Dendritic cell treated with granulocyte-macrophage colony-stimulating factor and Interleukin-4, amounts not matched to agents 40 ng/mL and 50 ng/mL, for 4 days (primary cell): ENCODE results near the gene SPPL2A.
"Not testable (repeated sequence)": the region's sequence is repeated elsewhere in the genome, so short reads cannot be mapped to it uniquely, and the experiment has no call there.

Source experiments
- H3K27ac Mint-ChIP-seq: one replicate; pipeline ENCODE4 v1.8.0; 2022; ENCODE audit warnings: mild to moderate bottlenecking, mixed read lengths
- H3K27me3 Mint-ChIP-seq: one replicate; pipeline ENCODE4 v1.8.0; 2022; ENCODE audit warnings: mild to moderate bottlenecking, mixed read lengths
- H3K36me3 Mint-ChIP-seq: one replicate; pipeline ENCODE4 v1.8.0; 2022; ENCODE audit warnings: low read depth, mixed read lengths
- H3K4me1 Mint-ChIP-seq: one replicate; pipeline ENCODE4 v1.8.0; 2022; ENCODE audit warnings: low read depth, mixed read lengths
- H3K4me3 Mint-ChIP-seq: one replicate; pipeline ENCODE4 v1.8.0; 2022; ENCODE audit warnings: mild to moderate bottlenecking, moderate library complexity, mixed read lengths
- H3K9me3 Mint-ChIP-seq: one replicate; pipeline ENCODE4 v1.8.0; 2022; ENCODE audit warnings: mixed read lengths
- intact Hi-C: fragments of 100-400 bp; cut with micrococcal nuclease; formaldehyde crosslinking; loops from one replicate; pipeline ENCODE4 v1.15.0; 2022

The SPPL2A gene

GRCh38 chr15:50694634-50695165 lies 70.8 kb downstream of the SPPL2A start:
- H3K4me3 Mint-ChIP-seq, H3K9me3 Mint-ChIP-seq, intact Hi-C loops, H3K36me3 Mint-ChIP-seq, H3K27ac Mint-ChIP-seq, H3K4me1 Mint-ChIP-seq, H3K27me3 Mint-ChIP-seq: not testable (repeated sequence)

GRCh38 chr15:50687302-50687902 lies 78.1 kb downstream of the SPPL2A start:
- intact Hi-C loops: loop anchor here (5.0 kb wide), 1 partner anchor 200 kb away; no protein-coding TSS in a partner anchor
- Mint-ChIP-seq H3K4me1 (peaks cover 51% of the 10 kb centered on the region), H3K27ac (peak overlapping the region; percentile 95), H3K27me3 (no peaks in the 10 kb centered on the region), H3K9me3 (no peaks in the 10 kb centered on the region), H3K4me3 (peak overlapping the region; percentile 95), H3K36me3 (peaks cover 42% of the 10 kb centered on the region)

GRCh38 chr15:50686469-50687301 lies 78.8 kb downstream of the SPPL2A start, which contains the start of gene TRPM7:
TRPM7 (minus strand) TSS chr15:50686797; CDS start chr15:50686533, 264 bp downstream.
- Mint-ChIP-seq H3K36me3 (peaks cover 49% of the 10 kb centered on the region), H3K27ac (peak within 1 kb of the TSS; percentile 95), H3K4me1 (peaks cover 56% of the 10 kb centered on the region), H3K4me3 (peak within 1 kb of the TSS; percentile 95), H3K9me3 (no peaks in the 10 kb centered on the region), H3K27me3 (no peaks in the 10 kb centered on the region)
- intact Hi-C loops: loop anchor here (5.0 kb wide), 1 partner anchor 201 kb away; no protein-coding TSS in a partner anchor

GRCh38 chr15:50685976-50686468 lies 79.5 kb downstream of the SPPL2A start:
- Mint-ChIP-seq H3K4me1 (peaks cover 63% of the 10 kb centered on the region), H3K36me3 (peaks cover 56% of the 10 kb centered on the region), H3K9me3 (no peaks in the 10 kb centered on the region), H3K27ac (peak overlapping the region; percentile 95), H3K4me3 (peak overlapping the region; percentile 95), H3K27me3 (no peaks in the 10 kb centered on the region)
- intact Hi-C loops: loop anchor here (5.0 kb wide), 1 partner anchor 201 kb away; no protein-coding TSS in a partner anchor

GRCh38 chr15:50685191-50685975 lies 80.1 kb downstream of the SPPL2A start:
- peaks cover 64% of the 10 kb centered on the region for H3K4me1 Mint-ChIP-seq
- H3K9me3 Mint-ChIP-seq: no peaks in the 10 kb centered on the region
- H3K36me3 Mint-ChIP-seq: peaks cover 57% of the 10 kb centered on the region
- intact Hi-C loops: loop anchor here (5.0 kb wide), 1 partner anchor 202 kb away; no protein-coding TSS in a partner anchor
- H3K27me3 Mint-ChIP-seq: no peaks in the 10 kb centered on the region
- H3K27ac Mint-ChIP-seq: peak overlapping the region; percentile 95
- H3K4me3 Mint-ChIP-seq: peak overlapping the region; percentile 95

- Mint-ChIP-seq H3K4me3 (no peak overlapping the region), H3K4me1 (peaks cover 61% of the 10 kb centered on the region), H3K9me3 (no peaks in the 10 kb centered on the region), H3K27me3 (no peaks in the 10 kb centered on the region), H3K36me3 (peaks cover 72% of the 10 kb centered on the region), H3K27ac (no peak overlapping the region)
- intact Hi-C loops: no loop called here
These were observed 84.0 kb downstream of the SPPL2A start for GRCh38 chr15:50681467-50681866.

GRCh38 chr15:50676799-50677483 lies 88.6 kb downstream of the SPPL2A start:
- Mint-ChIP-seq H3K4me3 (no peak overlapping the region), H3K27ac (no peak overlapping the region), H3K36me3 (peaks cover 42% of the 10 kb centered on the region), H3K4me1 (peaks cover 23% of the 10 kb centered on the region), H3K27me3 (no peaks in the 10 kb centered on the region), H3K9me3 (no peaks in the 10 kb centered on the region)
- intact Hi-C loops: no loop called here

GRCh38 chr15:50675535-50676144 lies 89.9 kb downstream of the SPPL2A start:
- intact Hi-C loops: loop anchor here (2.0 kb wide), 1 partner anchor 233 kb away; the partner anchor contains the start of gene AP4E1
- no peaks in the 10 kb centered on the region for H3K27me3 Mint-ChIP-seq

GRCh38 chr15:50670115-50670514 lies 95.4 kb downstream of the SPPL2A start:
- Mint-ChIP-seq H3K36me3 (peaks cover 39% of the 10 kb centered on the region), H3K27ac (no peak overlapping the region), H3K4me3 (no peak overlapping the region), H3K27me3 (no peaks in the 10 kb centered on the region), H3K9me3 (no peaks in the 10 kb centered on the region), H3K4me1 (no peaks in the 10 kb centered on the region)
- intact Hi-C loops: no loop called here

More at GRCh38 chr15:50675535-50676144, 89.9 kb downstream of the SPPL2A start:
- H3K9me3 Mint-ChIP-seq: no peaks in the 10 kb centered on the region
- H3K27ac Mint-ChIP-seq: no peak overlapping the region
- H3K4me1 Mint-ChIP-seq: peaks cover 12% of the 10 kb centered on the region
- H3K4me3 Mint-ChIP-seq: no peak overlapping the region
- peaks cover 42% of the 10 kb centered on the region for H3K36me3 Mint-ChIP-seq

- H3K4me3 Mint-ChIP-seq: no peak overlapping the region
- no peak overlapping the region for H3K27ac Mint-ChIP-seq
- no peaks in the 10 kb centered on the region for H3K9me3 Mint-ChIP-seq
- no peaks in the 10 kb centered on the region for H3K4me1 Mint-ChIP-seq
- intact Hi-C loops: loop anchor here (10.0 kb wide), 1 partner anchor 55 kb away; no protein-coding TSS in a partner anchor
- H3K36me3 Mint-ChIP-seq: peaks cover 39% of the 10 kb centered on the region
- no peaks in the 10 kb centered on the region for H3K27me3 Mint-ChIP-seq
These were observed 95.9 kb downstream of the SPPL2A start for GRCh38 chr15:50669611-50670010.

- H3K9me3 Mint-ChIP-seq: no peaks in the 10 kb centered on the region
- H3K36me3 Mint-ChIP-seq: peaks cover 55% of the 10 kb centered on the region
- H3K4me3 Mint-ChIP-seq: no peak overlapping the region
- H3K27me3 Mint-ChIP-seq: no peaks in the 10 kb centered on the region
- no peak overlapping the region for H3K27ac Mint-ChIP-seq
- intact Hi-C loops: loop anchor here (10.0 kb wide), 1 partner anchor 59 kb away; no protein-coding TSS in a partner anchor
- H3K4me1 Mint-ChIP-seq: no peaks in the 10 kb centered on the region
These were observed 99.6 kb downstream of the SPPL2A start for GRCh38 chr15:50665938-50666337.

- H3K9me3 Mint-ChIP-seq: no peaks in the 10 kb centered on the region
- no peaks in the 10 kb centered on the region for H3K4me1 Mint-ChIP-seq
- no peak overlapping the region for H3K4me3 Mint-ChIP-seq
- intact Hi-C loops: no loop called here
- no peak overlapping the region for H3K27ac Mint-ChIP-seq
- H3K36me3 Mint-ChIP-seq: peaks cover 96% of the 10 kb centered on the region
- no peaks in the 10 kb centered on the region for H3K27me3 Mint-ChIP-seq
These were observed 110.0 kb downstream of the SPPL2A start for GRCh38 chr15:50655555-50655954.
